GM23338 (cell line): Measurements from ENCODE around the gene IFITM5. TPM values are rescaled to one million over a fixed set of nuclear protein-coding genes. Genes with fewer than 3 reads are reported as not detected.

Experiments
- ATAC-seq: fragments of 200-7000 bp; cut with Tn5 transposase; 3 replicates; pipeline ENCODE4 v1.9.1; 2020
- DNase-seq: peaks from one replicate; pipeline ENCODE4 v3.0.0-alpha.2; 2015; ENCODE audit warnings: low spot score
- H2AFZ ChIP-seq: fragments of 200-600 bp; sonication (generic); 2 replicates; pipeline ENCODE4 v1.8.0; 2016; ENCODE audit warnings: antibody characterized with exemption, mild to moderate bottlenecking, moderate library complexity
- H3F3A ChIP-seq: fragments of 200-600 bp; sonication (generic); replicated peaks from 2 replicates; pipeline ENCODE4 v1.8.0; 2017; ENCODE audit warnings: antibody characterized with exemption, mixed run types, low read depth
- H3K27ac ChIP-seq: fragments of 200-600 bp; sonication (generic); 2 replicates; pipeline ENCODE4 v1.6.1; 2016; ENCODE audit warnings: low read depth
- H3K27me3 ChIP-seq: fragments of 200-600 bp; sonication (generic); 2 replicates; pipeline ENCODE4 v1.8.0; 2016; ENCODE audit warnings: mild to moderate bottlenecking, mixed run types, moderate library complexity; ENCODE audit not compliant: insufficient read depth
- H3K36me3 ChIP-seq: fragments of 200-600 bp; sonication (generic); 2 replicates; pipeline ENCODE4 v1.8.0; 2016; ENCODE audit warnings: mild to moderate bottlenecking; ENCODE audit not compliant: insufficient read depth
- H3K4me1 ChIP-seq: fragments of 200-600 bp; sonication (generic); 2 replicates; pipeline ENCODE4 v1.8.0; 2016; ENCODE audit warnings: mild to moderate bottlenecking, moderate library complexity; ENCODE audit not compliant: insufficient read depth
- H3K4me2 ChIP-seq: fragments of 200-600 bp; sonication (generic); 2 replicates; pipeline ENCODE4 v1.7.1; 2017; ENCODE audit warnings: mixed run types
- H3K4me3 ChIP-seq: fragments of 200-600 bp; sonication (generic); 2 replicates; pipeline ENCODE4 v1.6.1; 2016; ENCODE audit warnings: mixed run types
- H3K79me2 ChIP-seq: fragments of 200-600 bp; sonication (generic); replicated peaks from 2 replicates; pipeline ENCODE4 v1.8.0; 2017; ENCODE audit warnings: mild to moderate bottlenecking; ENCODE audit not compliant: insufficient read depth
- H3K9me2 ChIP-seq: fragments of 200-600 bp; sonication (generic); 2 replicates; pipeline ENCODE4 v1.8.0; 2017; ENCODE audit not compliant: insufficient read depth
- H4K20me1 ChIP-seq: fragments of 200-600 bp; sonication (generic); replicated peaks from 2 replicates; pipeline ENCODE4 v1.8.0; 2017; ENCODE audit warnings: mild to moderate bottlenecking; ENCODE audit not compliant: insufficient read depth
- H3K27ac Mint-ChIP-seq: 2 replicates; pipeline ENCODE4 v1.8.0; 2020; ENCODE audit warnings: inconsistent platforms, mild to moderate bottlenecking, moderate library complexity, mixed read lengths
- H3K27me3 Mint-ChIP-seq: 3 replicates; pipeline ENCODE4 v1.8.0; 2022; ENCODE audit warnings: low read depth, mild to moderate bottlenecking, moderate library complexity, mixed read lengths, inconsistent platforms; ENCODE audit not compliant: insufficient read depth, poor library complexity
- H3K36me3 Mint-ChIP-seq: 3 replicates; pipeline ENCODE4 v1.8.0; 2021; ENCODE audit warnings: low read depth, mild to moderate bottlenecking, inconsistent platforms, moderate library complexity, mixed read lengths
- H3K4me1 Mint-ChIP-seq: 3 replicates; pipeline ENCODE4 v1.8.0; 2020; ENCODE audit warnings: mild to moderate bottlenecking, inconsistent platforms, mixed read lengths
- H3K4me3 Mint-ChIP-seq: 3 replicates; pipeline ENCODE4 v1.8.0; 2021; ENCODE audit warnings: moderate library complexity, mild to moderate bottlenecking, inconsistent platforms, mixed read lengths
- H3K9me3 Mint-ChIP-seq: 3 replicates; pipeline ENCODE4 v1.8.0; 2020; ENCODE audit warnings: moderate library complexity, mild to moderate bottlenecking, inconsistent platforms, mixed read lengths
- CREB1 ChIP-seq: fragments of 250-450 bp; sonication (Bioruptor Pico); IDR thresholded peaks from 2 replicates; pipeline ENCODE4 v1.5.0; 2020; ENCODE audit warnings: low read depth, mild to moderate bottlenecking, moderate library complexity
- EZH2phosphoT487 ChIP-seq: fragments of 200-600 bp; sonication (generic); IDR thresholded peaks from one replicate; pipeline ENCODE4 v1.8.1; 2018; ENCODE audit warnings: antibody characterized with exemption; ENCODE audit not compliant: unreplicated experiment
- JUNB ChIP-seq: IDR thresholded peaks from one replicate; pipeline ENCODE4 v1.6.1; 2016; ENCODE audit warnings: antibody characterized with exemption; ENCODE audit not compliant: unreplicated experiment
- POLR2AphosphoS5 ChIP-seq: IDR thresholded peaks from 2 replicates; pipeline ENCODE4 v1.6.1; 2016; ENCODE audit warnings: antibody characterized with exemption, low read depth
- STAT1 ChIP-seq: IDR thresholded peaks from one replicate; pipeline ENCODE4 v1.6.1; 2016; ENCODE audit warnings: antibody characterized with exemption; ENCODE audit not compliant: unreplicated experiment
- ZNF462 ChIP-seq: fragments of 250-450 bp; sonication (Bioruptor Pico); IDR thresholded peaks from 2 replicates; pipeline ENCODE4 v1.5.0; 2020; ENCODE audit warnings: mild to moderate bottlenecking, moderate library complexity
- polyA plus RNA-seq: library from polyadenylated mRNA; unstranded; fragments of >200 nt; fragmentation: Nextera tagmentation; extraction: Ambion mirVana; gene quantifications from 2 replicates; pipeline ENCODE4 v1.2.1, GENCODE V29; 2016
- total RNA-seq: library from RNA; depleted of rRNA; stranded (reverse); fragments of >200 nt; shearing (Covaris generic); gene quantifications from 2 replicates; pipeline ENCODE4 v1.2.3, GENCODE V29; 2014

Gene IFITM5
- total and polyA plus RNA-seq, 2 experiments from 2014 or later, result not detected

GRCh38 chr11:332651-333480, 33.5 kb upstream of the IFITM5 start:
- ATAC-seq (no peak), DNase-seq (no peak)
- Histone ChIP-seq H4K20me1 (no peaks in the 10 kb centered on the region), H3K27me3 (no peaks in the 10 kb centered on the region), H3F3A (peaks cover 14% of the 10 kb centered on the region; the same call in 1 of the 2 replicates), H3K4me3 (no peak overlapping the region), H3K79me2 (no peaks in the 10 kb centered on the region), H3K4me1 (peaks cover 34% of the 10 kb centered on the region), H3K4me2 (peak overlapping the region; percentile 63), H3K27ac (peak overlapping the region; percentile 97; the same call in 1 of the 2 replicates), H2AFZ (no peak overlapping the region), H3K36me3 (no peaks in the 10 kb centered on the region; the same call in 1 of the 2 replicates), H3K9me2 (no peaks in the 10 kb centered on the region)
- Mint-ChIP-seq H3K36me3 (peaks cover 16% of the 10 kb centered on the region; the same call in 2 of the 3 replicates), H3K27ac (no peak overlapping the region), H3K4me3 (no peak overlapping the region; the same call in 2 of the 3 replicates), H3K27me3 (peaks cover 22% of the 10 kb centered on the region), H3K4me1 (peaks cover 46% of the 10 kb centered on the region), H3K9me3 (peaks cover 13% of the 10 kb centered on the region)
- TF ChIP-seq POLR2AphosphoS5 (no peak), EZH2phosphoT487 (no peak), ZNF462 (CRISPR knock-in tag) (no peak), JUNB (no peak), CREB1 (CRISPR knock-in tag) (no peak), STAT1 (no peak)
